GM12891 (cell line): Measurements from ENCODE around the gene CHD9.
"Not testable (repeated sequence)": the region's sequence is repeated elsewhere in the genome, so short reads cannot be mapped to it uniquely, and the experiment has no call there.

Experiments
- DNase-seq: peaks from one replicate; pipeline ENCODE4 v3.0.0; 2011; ENCODE audit warnings: low spot score; ENCODE audit not compliant: insufficient read length
- FAIRE-seq: peaks from 2 replicates; lab custom pipeline; 2011; peaks lifted over from hg19 to GRCh38; lab: Jason Lieb, UNC
- PAX5 ChIP-seq: IDR thresholded peaks from 2 replicates; pipeline ENCODE4 v1.6.1; 2011; ENCODE audit warnings: low read length, moderate library complexity, mild to moderate bottlenecking; ENCODE audit not compliant: insufficient read depth, severe bottlenecking
- POLR2A ChIP-seq: IDR thresholded peaks from 2 replicates; pipeline ENCODE4 v1.6.1; 2011; ENCODE audit warnings: low read depth, low read length, control low read depth
- POLR2AphosphoS5 ChIP-seq: IDR thresholded peaks from 2 replicates; pipeline ENCODE4 v1.6.1; 2011; ENCODE audit warnings: low read depth, low read length, control low read depth
- POU2F2 ChIP-seq: IDR thresholded peaks from 2 replicates; pipeline ENCODE4 v1.6.1; 2011; ENCODE audit warnings: low read depth, mild to moderate bottlenecking, control low read depth, low read length, moderate library complexity
- SPI1 ChIP-seq: IDR thresholded peaks from 2 replicates; pipeline ENCODE4 v1.6.1; 2011; ENCODE audit warnings: low read depth, low read length, control low read depth
- TAF1 ChIP-seq: IDR thresholded peaks from 2 replicates; pipeline ENCODE4 v1.6.1; 2011; ENCODE audit warnings: low read depth, low read length, control low read depth

Gene CHD9

DNA sequence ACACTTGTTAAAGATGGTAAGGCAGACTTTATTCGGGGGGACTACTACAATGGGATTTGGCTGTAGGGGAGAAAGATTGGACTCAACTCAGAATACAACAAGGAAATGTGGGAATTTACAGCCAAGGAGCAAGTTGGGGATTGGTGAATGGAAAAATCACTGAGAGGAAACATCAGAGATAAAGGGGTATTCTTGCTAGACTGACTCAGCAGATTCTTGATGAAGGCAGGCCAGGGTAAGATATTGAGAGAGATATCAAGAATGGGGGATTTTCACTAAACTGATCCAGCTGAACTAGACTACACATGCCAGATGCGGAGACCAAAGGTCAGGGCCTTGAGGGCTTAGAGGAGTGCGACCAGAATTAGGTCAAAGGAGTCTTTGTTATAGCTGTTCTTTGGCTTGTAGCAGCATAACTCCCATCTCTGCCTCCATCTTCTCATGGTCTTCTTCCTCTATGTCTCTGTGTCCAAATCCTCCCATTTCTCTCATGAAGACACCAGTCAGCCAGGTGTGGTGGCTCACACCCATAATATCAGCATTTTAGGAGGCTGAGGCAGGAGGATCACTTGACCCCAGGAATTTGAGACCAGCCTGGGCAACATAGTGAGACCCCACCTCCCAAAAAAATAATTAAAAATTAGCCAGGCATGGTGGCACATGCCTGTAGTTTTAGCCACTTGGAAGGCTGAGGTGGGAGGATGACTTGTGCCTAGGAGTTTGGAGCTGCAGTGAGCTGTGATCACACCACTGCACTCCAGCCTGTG is 19.4 kb upstream of the CHD9 start:
- FAIRE-seq, result no peak

GRCh38 chr16:53036066-53036465 is 18.7 kb upstream of the CHD9 start:
- no peak for TF ChIP-seq POLR2AphosphoS5
- no peak for TF ChIP-seq PAX5
- no peak for TF ChIP-seq SPI1
- no peak for TF ChIP-seq POLR2A
- TF ChIP-seq TAF1, result no peak
- TF ChIP-seq POU2F2, result no peak
- FAIRE-seq (no peak), DNase-seq (no peak)

More for the DNA sequence above, 19.4 kb upstream of the CHD9 start:
- TF ChIP-seq POLR2AphosphoS5 (no peak), TAF1 (no peak), SPI1 (no peak), POLR2A (no peak), POU2F2 (no peak), PAX5 (no peak)
- DNase-seq, result no peak

GRCh38 chr16:53036711-53037110 is 18.1 kb upstream of the CHD9 start:
- FAIRE-seq, result not testable (repeated sequence)

GRCh38 chr16:53040788-53041187 is 14.0 kb upstream of the CHD9 start:
- FAIRE-seq (no peak), DNase-seq (no peak)
- no peak for TF ChIP-seq POLR2A
- TF ChIP-seq SPI1, result no peak
- TF ChIP-seq POU2F2, result no peak
- TF ChIP-seq PAX5, result no peak
- no peak for TF ChIP-seq POLR2AphosphoS5
- no peak for TF ChIP-seq TAF1

More at GRCh38 chr16:53036711-53037110, 18.1 kb upstream of the CHD9 start:
- DNase-seq, result not testable (repeated sequence)

GRCh38 chr16:53041320-53042051 is 13.3 kb upstream of the CHD9 start:
- TF ChIP-seq PAX5 (no peak), POU2F2 (no peak), POLR2A (no peak), POLR2AphosphoS5 (no peak), SPI1 (no peak), TAF1 (no peak)
- DNase-seq, result no peak
- FAIRE-seq, result no peak

DNA sequence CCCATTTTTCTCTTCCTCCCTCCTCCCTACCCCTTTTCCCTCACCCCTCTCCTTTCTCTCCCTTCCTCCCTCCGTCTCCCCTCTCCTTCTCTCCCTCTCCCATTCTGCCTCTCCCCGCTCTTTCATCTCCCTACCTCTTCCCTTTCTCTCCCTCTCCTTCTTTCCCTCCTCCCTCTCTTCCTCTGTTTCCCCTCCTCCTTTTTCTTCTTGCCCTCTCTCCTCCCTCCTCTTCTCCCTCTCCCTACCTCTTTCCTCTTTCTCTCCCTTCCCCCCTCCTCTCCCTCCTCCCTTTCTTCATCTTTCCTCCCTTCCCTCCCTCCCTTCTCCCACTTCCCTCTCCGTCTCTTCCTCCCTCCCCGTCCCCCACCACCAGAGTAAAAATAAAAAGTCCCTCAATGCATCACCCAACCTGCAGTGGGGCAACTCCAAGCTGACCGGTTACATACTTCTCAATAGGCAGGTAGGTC is 12.5 kb upstream of the CHD9 start:
- DNase-seq, result no peak
- TF ChIP-seq TAF1 (no peak), PAX5 (no peak), POU2F2 (no peak)
- FAIRE-seq, result no peak

DNA sequence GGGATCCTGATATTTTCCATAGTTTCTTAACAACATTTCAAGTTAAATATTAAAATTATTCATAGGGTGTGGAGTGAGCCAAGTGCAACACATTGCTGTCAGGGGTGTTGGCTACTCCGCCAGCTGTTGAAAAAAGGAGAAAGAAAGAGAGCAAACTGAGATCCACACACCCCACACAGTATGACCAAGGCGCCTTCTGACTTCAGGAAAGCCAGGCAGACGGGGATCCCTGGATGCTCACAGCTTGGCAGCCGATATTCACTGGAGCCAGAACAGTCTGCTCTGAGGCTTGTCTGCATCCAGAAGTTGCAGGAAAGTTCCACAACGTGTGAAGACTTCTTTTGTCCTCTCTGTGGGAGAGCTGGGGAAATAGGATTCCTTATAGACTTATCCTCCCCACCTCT is 11.4 kb upstream of the CHD9 start:
- TF ChIP-seq POLR2A, result no peak
- TF ChIP-seq PAX5, result no peak
- TF ChIP-seq POLR2AphosphoS5, result no peak
- TF ChIP-seq SPI1, result no peak
- DNase-seq (no peak), FAIRE-seq (no peak)

DNA sequence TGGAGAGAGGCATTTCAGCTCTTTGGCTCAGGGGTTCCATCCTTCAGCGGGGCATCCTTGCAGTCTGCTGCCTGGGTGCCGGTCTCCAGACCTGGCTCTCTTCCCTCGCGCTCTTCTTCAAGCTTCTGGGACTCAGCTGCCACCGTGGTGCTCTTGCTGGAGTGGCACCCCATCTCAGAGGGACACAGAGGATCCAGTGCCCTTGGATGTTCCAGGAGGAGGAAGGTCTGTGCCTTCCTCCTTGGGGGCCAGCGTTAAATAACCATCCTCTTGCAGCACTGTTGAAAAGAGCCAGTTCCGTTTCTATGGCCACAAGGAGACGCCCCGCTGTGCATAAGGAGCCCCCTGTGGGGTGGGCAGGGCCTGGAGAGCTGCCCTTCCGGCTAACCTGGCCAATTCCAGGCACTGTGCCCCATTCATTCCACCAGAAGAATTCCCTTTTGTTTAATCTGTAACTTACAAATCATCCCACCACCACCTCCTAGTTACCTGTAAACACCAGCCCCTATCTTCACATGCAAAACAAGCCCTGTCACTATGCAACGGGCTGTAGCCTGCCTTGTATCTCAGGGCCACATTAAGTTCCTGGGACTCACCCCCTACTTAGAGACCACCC is 10.7 kb upstream of the CHD9 start:
- no peak for FAIRE-seq
- TF ChIP-seq TAF1 (no peak), PAX5 (no peak), SPI1 (no peak), POLR2A (no peak), POU2F2 (no peak), POLR2AphosphoS5 (no peak)
- DNase-seq, result no peak

- TF ChIP-seq POU2F2 (no peak), POLR2A (no peak), TAF1 (no peak), PAX5 (no peak), POLR2AphosphoS5 (no peak), SPI1 (no peak)
- FAIRE-seq (no peak), DNase-seq (no peak)
Measured at GRCh38 chr16:53045341-53046220, 9.2 kb upstream of the CHD9 start.

DNA sequence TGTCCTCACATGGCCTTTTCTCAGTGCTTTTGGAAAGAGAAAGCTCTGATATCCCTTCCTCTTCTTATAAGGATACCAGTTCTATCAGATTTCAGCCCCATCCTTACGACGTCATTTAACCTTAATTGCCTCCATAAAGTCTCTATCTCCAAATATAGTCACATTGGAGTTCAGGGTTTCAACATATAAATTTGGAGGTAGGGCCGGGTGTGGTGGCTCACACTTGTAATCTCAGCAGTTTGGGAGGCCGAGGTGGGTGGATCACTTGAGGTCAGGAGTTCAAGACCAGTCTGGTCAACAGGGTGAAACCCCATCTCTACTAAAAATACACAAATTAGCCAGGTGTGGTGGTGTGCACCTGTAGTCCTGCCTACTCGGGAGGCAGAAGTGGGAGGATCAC is 7.3 kb upstream of the CHD9 start:
- FAIRE-seq, DNase-seq: not testable (repeated sequence)
